WTC11 (cell line): ENCODE results near the gene CCR8. TPM values are rescaled to one million over a fixed set of nuclear protein-coding genes. Genes with fewer than 3 reads are reported as not detected.

Experiments
- ATAC-seq: fragments of 200-7000 bp; cut with Tn5 transposase; 2 replicates; pipeline ENCODE4 v1.10.0; 2021; ENCODE audit warnings: mild to moderate bottlenecking, moderate library complexity
- CTCF ChIA-PET: fragments of 300-600 bp; sonication (Branson Sonifier 250); formaldehyde crosslinking; loops from one replicate; lab custom pipeline; 2021; ENCODE audit warnings: antibody characterized with exemption; lab: Charles Lee
- POLR2A ChIA-PET: fragments of 350-600 bp; sonication (Branson Sonifier 250); formaldehyde crosslinking; loops from one replicate; lab custom pipeline; 2021; ENCODE audit warnings: antibody characterized with exemption; lab: Charles Lee
- DNase-seq: peaks from one replicate; pipeline ENCODE4 v3.0.0; 2021; ENCODE audit warnings: low spot score
- H3K27ac Mint-ChIP-seq: 2 replicates; pipeline ENCODE4 v1.8.0; 2021; ENCODE audit warnings: mixed read lengths
- H3K27me3 Mint-ChIP-seq: 2 replicates; pipeline ENCODE4 v1.8.0; 2021; ENCODE audit warnings: low read depth, mild to moderate bottlenecking, moderate library complexity, mixed read lengths
- H3K36me3 Mint-ChIP-seq: 2 replicates; pipeline ENCODE4 v1.8.0; 2021; ENCODE audit warnings: mixed read lengths
- H3K4me1 Mint-ChIP-seq: 2 replicates; pipeline ENCODE4 v1.8.0; 2022; ENCODE audit warnings: mixed read lengths
- H3K4me3 Mint-ChIP-seq: 2 replicates; pipeline ENCODE4 v1.8.0; 2021; ENCODE audit warnings: mild to moderate bottlenecking, moderate library complexity, mixed read lengths
- H3K9me3 Mint-ChIP-seq: 2 replicates; pipeline ENCODE4 v1.8.0; 2021; ENCODE audit warnings: mixed read lengths
- ATF6 ChIP-seq: sonication (generic); formaldehyde crosslinking; IDR thresholded peaks from 2 replicates; pipeline ENCODE4 v1.8.1; 2023; ENCODE audit warnings: mild to moderate bottlenecking, missing genetic modification reagents
- EMX1 ChIP-seq: fragments of 250-450 bp; sonication (Bioruptor Pico); IDR thresholded peaks from 2 replicates; pipeline ENCODE4 v1.8.0; 2021; ENCODE audit warnings: mild to moderate bottlenecking
- ESRRA ChIP-seq: sonication (generic); formaldehyde crosslinking; IDR thresholded peaks from 2 replicates; pipeline ENCODE4 v1.8.1; 2022; ENCODE audit warnings: mild to moderate bottlenecking, missing genetic modification reagents, borderline replicate concordance
- ETV6 ChIP-seq: sonication (generic); formaldehyde crosslinking; IDR thresholded peaks from 2 replicates; pipeline ENCODE4 v1.8.1; 2022; ENCODE audit warnings: mild to moderate bottlenecking, missing genetic modification reagents
- FOXP1 ChIP-seq: sonication (generic); formaldehyde crosslinking; IDR thresholded peaks from 2 replicates; pipeline ENCODE4 v1.8.0; 2022; ENCODE audit warnings: missing genetic modification reagents, mild to moderate bottlenecking, moderate library complexity, borderline replicate concordance
- HMGA2 ChIP-seq: fragments of 250-450 bp; sonication (Bioruptor Pico); IDR thresholded peaks from 2 replicates; pipeline ENCODE4 v1.4.0; 2021; ENCODE audit warnings: mild to moderate bottlenecking, moderate library complexity
- JAZF1 ChIP-seq: fragments of 250-450 bp; sonication (Bioruptor Pico); IDR thresholded peaks from 2 replicates; pipeline ENCODE4 v1.9.0; 2021; ENCODE audit warnings: moderate library complexity, mild to moderate bottlenecking, inconsistent platforms
- NR2C2 ChIP-seq: sonication (generic); formaldehyde crosslinking; IDR thresholded peaks from 2 replicates; pipeline ENCODE4 v1.8.0; 2022; ENCODE audit warnings: mild to moderate bottlenecking, missing genetic modification reagents
- STAT6 ChIP-seq: sonication (generic); formaldehyde crosslinking; conservative IDR thresholded peaks from 2 replicates; pipeline ENCODE4 v1.8.1; 2023; ENCODE audit warnings: mild to moderate bottlenecking, low read depth, missing genetic modification reagents, moderate library complexity
- TCF7 ChIP-seq: sonication (generic); formaldehyde crosslinking; IDR thresholded peaks from 2 replicates; pipeline ENCODE4 v1.8.0; 2022; ENCODE audit warnings: mild to moderate bottlenecking, low read depth, missing genetic modification reagents, moderate library complexity
- TEAD1 ChIP-seq: sonication (generic); formaldehyde crosslinking; IDR thresholded peaks from 2 replicates; pipeline ENCODE4 v1.8.0; 2022; ENCODE audit warnings: mild to moderate bottlenecking, missing genetic modification reagents
- TP53 ChIP-seq: sonication (generic); formaldehyde crosslinking; IDR thresholded peaks from 2 replicates; pipeline ENCODE4 v1.8.1; 2023; ENCODE audit warnings: mild to moderate bottlenecking, missing genetic modification reagents
- USF2 ChIP-seq: sonication (generic); formaldehyde crosslinking; IDR thresholded peaks from 2 replicates; pipeline ENCODE4 v1.8.1; 2023; ENCODE audit warnings: mild to moderate bottlenecking, missing genetic modification reagents, moderate library complexity
- ZMAT4 ChIP-seq: fragments of 250-450 bp; sonication (Bioruptor Pico); IDR thresholded peaks from 2 replicates; pipeline ENCODE4 v1.9.0; 2021; ENCODE audit warnings: mild to moderate bottlenecking
- ZNF219 ChIP-seq: sonication (generic); formaldehyde crosslinking; IDR thresholded peaks from 2 replicates; pipeline ENCODE4 v1.8.0; 2023; ENCODE audit warnings: missing genetic modification reagents, mild to moderate bottlenecking, borderline replicate concordance
- ZNF232 ChIP-seq: sonication (generic); formaldehyde crosslinking; IDR thresholded peaks from 2 replicates; pipeline ENCODE4 v1.8.0; 2022; ENCODE audit warnings: mild to moderate bottlenecking, missing genetic modification reagents
- ZNF425 ChIP-seq: fragments of 250-450 bp; sonication (Bioruptor Pico); conservative IDR thresholded peaks from 2 replicates; pipeline ENCODE4 v1.9.0; 2021; ENCODE audit warnings: mild to moderate bottlenecking
- total RNA-seq: library from RNA; stranded (reverse); gene quantifications from 3 replicates; pipeline ENCODE4 v1.2.3, GENCODE V29; 2021
- TF ChIP-seq, protein P1 (sequence below): sonication (generic); formaldehyde crosslinking; IDR thresholded peaks from 2 replicates; pipeline ENCODE4 v1.8.1; 2023; ENCODE audit warnings: mild to moderate bottlenecking, missing genetic modification reagents, borderline replicate concordance
- TF ChIP-seq, protein P2 (sequence below): sonication (generic); formaldehyde crosslinking; IDR thresholded peaks from 2 replicates; pipeline ENCODE4 v1.8.1; 2022; ENCODE audit warnings: low read depth, mild to moderate bottlenecking, moderate library complexity, missing genetic modification reagents, borderline replicate concordance

The CCR8 gene
- total RNA-seq, 1 experiment from 2014 or later: 0.33 TPM

DNA sequence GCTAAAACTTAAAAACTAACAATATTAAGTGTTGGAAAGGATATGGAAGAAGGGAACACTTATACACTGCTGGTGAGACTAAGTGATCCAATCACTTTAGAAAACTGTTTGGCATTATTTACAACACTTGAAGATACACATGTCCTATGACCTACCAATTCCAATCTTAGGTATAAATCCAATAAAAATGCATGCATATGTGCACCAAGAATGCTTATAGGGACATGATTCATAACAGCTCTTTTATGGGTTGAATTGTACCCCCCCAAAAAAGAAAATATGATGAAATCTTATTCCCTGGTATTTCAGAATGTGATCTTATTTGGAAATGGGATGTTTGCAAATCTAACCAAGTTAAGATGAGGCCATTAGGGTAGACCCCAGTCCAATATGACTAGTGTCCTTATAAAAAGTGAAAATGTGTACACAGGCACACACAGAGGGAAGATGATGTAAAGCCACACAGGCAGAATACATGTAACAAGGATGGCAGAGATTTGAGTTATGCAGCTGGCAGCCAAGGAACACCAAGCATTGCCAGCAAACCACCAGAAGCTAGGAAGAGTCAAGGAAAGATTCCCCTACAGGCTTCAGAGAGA lies 15.3 kb downstream of the CCR8 start:
- ChIA-PET POLR2A (no interaction called here), CTCF (interaction anchor here (1.8 kb wide), 1 partner anchor 33 kb away, joined by 4 read pairs; no protein-coding TSS in a partner anchor)
- H3K27me3 Mint-ChIP-seq: no peaks in the 10 kb centered on the region

More for the DNA sequence above, 15.3 kb downstream of the CCR8 start:
- no peak for ATAC-seq
- Mint-ChIP-seq H3K9me3 (no peaks in the 10 kb centered on the region), H3K4me1 (peaks cover 35% of the 10 kb centered on the region), H3K36me3 (no peaks in the 10 kb centered on the region), H3K4me3 (no peak overlapping the region), H3K27ac (no peak overlapping the region)
- TF ChIP-seq ZNF219: no peak
- TF ChIP-seq ZNF425 (CRISPR knock-in tag): no peak
- TF ChIP-seq JAZF1 (CRISPR knock-in tag): no peak
- TF ChIP-seq, protein P1, sequence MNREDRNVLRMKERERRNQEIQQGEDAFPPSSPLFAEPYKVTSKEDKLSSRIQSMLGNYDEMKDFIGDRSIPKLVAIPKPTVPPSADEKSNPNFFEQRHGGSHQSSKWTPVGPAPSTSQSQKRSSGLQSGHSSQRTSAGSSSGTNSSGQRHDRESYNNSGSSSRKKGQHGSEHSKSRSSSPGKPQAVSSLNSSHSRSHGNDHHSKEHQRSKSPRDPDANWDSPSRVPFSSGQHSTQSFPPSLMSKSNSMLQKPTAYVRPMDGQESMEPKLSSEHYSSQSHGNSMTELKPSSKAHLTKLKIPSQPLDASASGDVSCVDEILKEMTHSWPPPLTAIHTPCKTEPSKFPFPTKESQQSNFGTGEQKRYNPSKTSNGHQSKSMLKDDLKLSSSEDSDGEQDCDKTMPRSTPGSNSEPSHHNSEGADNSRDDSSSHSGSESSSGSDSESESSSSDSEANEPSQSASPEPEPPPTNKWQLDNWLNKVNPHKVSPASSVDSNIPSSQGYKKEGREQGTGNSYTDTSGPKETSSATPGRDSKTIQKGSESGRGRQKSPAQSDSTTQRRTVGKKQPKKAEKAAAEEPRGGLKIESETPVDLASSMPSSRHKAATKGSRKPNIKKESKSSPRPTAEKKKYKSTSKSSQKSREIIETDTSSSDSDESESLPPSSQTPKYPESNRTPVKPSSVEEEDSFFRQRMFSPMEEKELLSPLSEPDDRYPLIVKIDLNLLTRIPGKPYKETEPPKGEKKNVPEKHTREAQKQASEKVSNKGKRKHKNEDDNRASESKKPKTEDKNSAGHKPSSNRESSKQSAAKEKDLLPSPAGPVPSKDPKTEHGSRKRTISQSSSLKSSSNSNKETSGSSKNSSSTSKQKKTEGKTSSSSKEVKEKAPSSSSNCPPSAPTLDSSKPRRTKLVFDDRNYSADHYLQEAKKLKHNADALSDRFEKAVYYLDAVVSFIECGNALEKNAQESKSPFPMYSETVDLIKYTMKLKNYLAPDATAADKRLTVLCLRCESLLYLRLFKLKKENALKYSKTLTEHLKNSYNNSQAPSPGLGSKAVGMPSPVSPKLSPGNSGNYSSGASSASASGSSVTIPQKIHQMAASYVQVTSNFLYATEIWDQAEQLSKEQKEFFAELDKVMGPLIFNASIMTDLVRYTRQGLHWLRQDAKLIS (CRISPR knock-in tag): no peak
- no peak for TF ChIP-seq TEAD1 (CRISPR knock-in tag)
- no peak for TF ChIP-seq ETV6 (CRISPR knock-in tag)
- TF ChIP-seq, protein P2, sequence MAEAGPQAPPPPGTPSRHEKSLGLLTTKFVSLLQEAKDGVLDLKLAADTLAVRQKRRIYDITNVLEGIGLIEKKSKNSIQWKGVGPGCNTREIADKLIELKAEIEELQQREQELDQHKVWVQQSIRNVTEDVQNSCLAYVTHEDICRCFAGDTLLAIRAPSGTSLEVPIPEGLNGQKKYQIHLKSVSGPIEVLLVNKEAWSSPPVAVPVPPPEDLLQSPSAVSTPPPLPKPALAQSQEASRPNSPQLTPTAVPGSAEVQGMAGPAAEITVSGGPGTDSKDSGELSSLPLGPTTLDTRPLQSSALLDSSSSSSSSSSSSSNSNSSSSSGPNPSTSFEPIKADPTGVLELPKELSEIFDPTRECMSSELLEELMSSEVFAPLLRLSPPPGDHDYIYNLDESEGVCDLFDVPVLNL (CRISPR knock-in tag): no peak
- no peak for TF ChIP-seq ZNF232 (CRISPR knock-in tag)
- TF ChIP-seq TP53 (CRISPR knock-in tag): no peak
- TF ChIP-seq ZMAT4: no peak
- TF ChIP-seq EMX1 (CRISPR knock-in tag): no peak
- TF ChIP-seq NR2C2 (CRISPR knock-in tag): no peak
- TF ChIP-seq ATF6 (CRISPR knock-in tag): no peak
- no peak for TF ChIP-seq HMGA2 (CRISPR knock-in tag)
- TF ChIP-seq ESRRA (CRISPR knock-in tag): no peak
- no peak for TF ChIP-seq STAT6 (CRISPR knock-in tag)
- no peak for TF ChIP-seq FOXP1 (CRISPR knock-in tag)
- TF ChIP-seq TCF7 (CRISPR knock-in tag): no peak
- TF ChIP-seq USF2 (CRISPR knock-in tag): no peak
- DNase-seq: no peak
